Measurements from ENCODE around the gene CBLN4. TPM values are rescaled to one million over a fixed set of nuclear protein-coding genes. Genes with fewer than 3 reads are reported as not detected.

CBLN4 gene
- total RNA-seq (2021): not detected in 2 replicates
- Bru-seq, nascent RNA: not detected
- BruChase-seq, experiment 1, labeled RNA remaining after a 2-hour chase: not detected
- BruChase-seq, experiment 2, labeled RNA remaining after a 6-hour chase: not detected
- long read RNA-seq: 0 reads

DNA sequence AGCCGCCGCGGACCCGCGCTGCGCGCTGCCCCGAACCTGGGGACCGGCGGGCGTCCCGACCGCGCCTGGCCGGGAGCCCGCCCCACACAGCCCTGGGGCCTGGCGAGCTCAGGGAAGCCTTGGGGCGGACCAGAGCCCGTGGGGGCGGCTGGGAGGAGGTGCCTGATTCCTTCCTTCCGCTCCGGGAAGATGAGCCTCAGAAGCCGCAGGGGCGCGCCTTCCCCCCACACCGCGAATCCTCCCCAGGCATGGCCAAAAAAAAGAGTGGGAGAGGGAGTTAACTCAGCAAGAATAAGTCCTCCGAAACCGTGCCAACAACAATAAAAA lies at the start of gene CBLN4:
CBLN4 (minus strand) TSS at position 131 of the 327 bp plus-strand sequence. CDS start 1,348 bp downstream, outside the sequence.
- ChIA-PET POLR2A (ENCODE audit: low non-redundant PET) (no interaction called here), CTCF (no interaction called here)
- Histone ChIP-seq H3K27me3 (replicated peaks; ENCODE audit: insufficient read depth, low read depth, low read length, poor library complexity) (no peaks in the 10 kb centered on the region), H3K4me1 (ENCODE audit: insufficient read depth, low read length, poor library complexity, severe bottlenecking) (no peaks in the 10 kb centered on the region), H3K36me3 (ENCODE audit: insufficient read depth, low read length, poor library complexity, severe bottlenecking) (no peaks in the 10 kb centered on the region), H3K9me3 (ENCODE audit: low read depth, low read length, poor library complexity, severe bottlenecking) (peaks cover 10% of the 10 kb centered on the region), H3K27ac (ENCODE audit: low read depth, low read length, poor library complexity, severe bottlenecking) (no peak within 1 kb of the TSS), H3K4me3 (ENCODE audit: low read depth, low read length, poor library complexity, severe bottlenecking) (no peak within 1 kb of the TSS)
- no TSS peak for BruUV-seq (replicated peaks)
- intact Hi-C loops (cut with micrococcal nuclease; ENCODE audit: unreplicated experiment): no loop called here
- DNase-seq (ENCODE audit: low spot score): no peak
- TF ChIP-seq EZH2 (IDR thresholded peaks at IDR 0.05; ENCODE audit: borderline replicate concordance, low read depth, low read length, poor library complexity, severe bottlenecking): no peak
- TF ChIP-seq, protein P1, sequence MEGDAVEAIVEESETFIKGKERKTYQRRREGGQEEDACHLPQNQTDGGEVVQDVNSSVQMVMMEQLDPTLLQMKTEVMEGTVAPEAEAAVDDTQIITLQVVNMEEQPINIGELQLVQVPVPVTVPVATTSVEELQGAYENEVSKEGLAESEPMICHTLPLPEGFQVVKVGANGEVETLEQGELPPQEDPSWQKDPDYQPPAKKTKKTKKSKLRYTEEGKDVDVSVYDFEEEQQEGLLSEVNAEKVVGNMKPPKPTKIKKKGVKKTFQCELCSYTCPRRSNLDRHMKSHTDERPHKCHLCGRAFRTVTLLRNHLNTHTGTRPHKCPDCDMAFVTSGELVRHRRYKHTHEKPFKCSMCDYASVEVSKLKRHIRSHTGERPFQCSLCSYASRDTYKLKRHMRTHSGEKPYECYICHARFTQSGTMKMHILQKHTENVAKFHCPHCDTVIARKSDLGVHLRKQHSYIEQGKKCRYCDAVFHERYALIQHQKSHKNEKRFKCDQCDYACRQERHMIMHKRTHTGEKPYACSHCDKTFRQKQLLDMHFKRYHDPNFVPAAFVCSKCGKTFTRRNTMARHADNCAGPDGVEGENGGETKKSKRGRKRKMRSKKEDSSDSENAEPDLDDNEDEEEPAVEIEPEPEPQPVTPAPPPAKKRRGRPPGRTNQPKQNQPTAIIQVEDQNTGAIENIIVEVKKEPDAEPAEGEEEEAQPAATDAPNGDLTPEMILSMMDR (conservative IDR thresholded peaks at IDR 0.05; ENCODE audit: low read depth, low read length): no peak

DNA sequence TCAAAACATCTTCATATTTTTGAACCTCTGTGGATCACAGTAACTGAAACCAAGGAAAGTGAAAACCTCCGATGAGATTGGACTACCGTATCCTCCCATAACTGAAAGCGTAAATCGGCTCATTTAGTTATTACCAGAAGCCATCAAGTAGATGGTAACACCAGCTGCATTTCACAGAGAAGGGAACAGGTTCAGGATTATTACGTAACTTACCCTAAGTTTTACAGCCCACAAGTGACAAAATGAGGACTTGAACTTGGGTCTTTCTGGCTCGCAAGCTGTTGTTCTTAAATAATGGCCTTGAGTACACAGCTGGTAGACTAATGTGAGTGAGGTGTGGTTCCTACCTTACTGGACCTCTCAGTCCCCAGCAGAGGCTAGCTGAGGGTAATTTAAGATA lies 37.9 kb upstream of the CBLN4 start:
- DNase-seq (ENCODE audit: low spot score): no peak
- BruUV-seq (replicated peaks): no TSS peak
- Histone ChIP-seq H3K27ac (ENCODE audit: low read depth, low read length, poor library complexity, severe bottlenecking) (no peak overlapping the region), H3K4me1 (ENCODE audit: insufficient read depth, low read length, poor library complexity, severe bottlenecking) (no peaks in the 10 kb centered on the region), H3K4me3 (ENCODE audit: low read depth, low read length, poor library complexity, severe bottlenecking) (no peak overlapping the region), H3K27me3 (replicated peaks; ENCODE audit: insufficient read depth, low read depth, low read length, poor library complexity) (no peaks in the 10 kb centered on the region), H3K9me3 (ENCODE audit: low read depth, low read length, poor library complexity, severe bottlenecking) (peaks cover 38% of the 10 kb centered on the region), H3K36me3 (ENCODE audit: insufficient read depth, low read length, poor library complexity, severe bottlenecking) (no peaks in the 10 kb centered on the region)
- TF ChIP-seq, protein P1 (conservative IDR thresholded peaks at IDR 0.05; ENCODE audit: low read depth, low read length): no peak
- no peak for TF ChIP-seq EZH2 (IDR thresholded peaks at IDR 0.05; ENCODE audit: borderline replicate concordance, low read depth, low read length, poor library complexity, severe bottlenecking)
- ChIA-PET CTCF (no interaction called here), POLR2A (ENCODE audit: low non-redundant PET) (no interaction called here)
- intact Hi-C loops (cut with micrococcal nuclease; ENCODE audit: unreplicated experiment): no loop called here

DNA sequence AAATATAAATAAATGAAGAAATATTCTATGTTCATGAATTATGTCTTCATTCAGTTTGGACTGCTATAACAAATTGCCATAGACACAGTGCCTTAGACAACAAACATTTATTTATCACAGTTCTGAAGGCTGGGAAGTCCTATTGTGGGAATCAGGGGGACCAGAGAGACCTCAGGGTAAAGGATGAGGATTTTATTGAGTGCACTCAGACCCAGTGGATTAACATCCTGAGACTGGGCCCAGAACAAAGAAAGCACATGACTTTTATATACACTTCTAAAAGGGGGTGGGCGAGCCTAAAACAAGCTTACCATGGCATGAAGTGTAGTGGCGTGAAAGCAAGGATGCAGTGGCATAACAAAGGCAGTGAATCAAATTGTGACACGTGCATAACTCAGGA lies 26.9 kb upstream of the CBLN4 start:
- BruUV-seq (replicated peaks): no TSS peak
- TF ChIP-seq EZH2 (IDR thresholded peaks at IDR 0.05; ENCODE audit: borderline replicate concordance, low read depth, low read length, poor library complexity, severe bottlenecking): no peak
- TF ChIP-seq, protein P1 (conservative IDR thresholded peaks at IDR 0.05; ENCODE audit: low read depth, low read length): no peak
- ChIA-PET CTCF (no interaction called here), POLR2A (ENCODE audit: low non-redundant PET) (no interaction called here)
- DNase-seq (ENCODE audit: low spot score): peak; percentile 0
- H3K9me3 ChIP-seq (ENCODE audit: low read depth, low read length, poor library complexity, severe bottlenecking): peaks cover 39% of the 10 kb centered on the region
- no peaks in the 10 kb centered on the region for H3K36me3 ChIP-seq (ENCODE audit: insufficient read depth, low read length, poor library complexity, severe bottlenecking)
- no peaks in the 10 kb centered on the region for H3K27me3 ChIP-seq (replicated peaks; ENCODE audit: insufficient read depth, low read depth, low read length, poor library complexity)
- no peak overlapping the region for H3K27ac ChIP-seq (ENCODE audit: low read depth, low read length, poor library complexity, severe bottlenecking)
- no peak overlapping the region for H3K4me3 ChIP-seq (ENCODE audit: low read depth, low read length, poor library complexity, severe bottlenecking)
- intact Hi-C loops (cut with micrococcal nuclease; ENCODE audit: unreplicated experiment): no loop called here
- H3K4me1 ChIP-seq (ENCODE audit: insufficient read depth, low read length, poor library complexity, severe bottlenecking): no peaks in the 10 kb centered on the region

Data from A673 (cell line).